ENCODE data around the gene TMEM168.
"Not testable (repeated sequence)": the region's sequence is repeated elsewhere in the genome, so short reads cannot be mapped to it uniquely, and the experiment has no call there.

TMEM168 gene

DNA sequence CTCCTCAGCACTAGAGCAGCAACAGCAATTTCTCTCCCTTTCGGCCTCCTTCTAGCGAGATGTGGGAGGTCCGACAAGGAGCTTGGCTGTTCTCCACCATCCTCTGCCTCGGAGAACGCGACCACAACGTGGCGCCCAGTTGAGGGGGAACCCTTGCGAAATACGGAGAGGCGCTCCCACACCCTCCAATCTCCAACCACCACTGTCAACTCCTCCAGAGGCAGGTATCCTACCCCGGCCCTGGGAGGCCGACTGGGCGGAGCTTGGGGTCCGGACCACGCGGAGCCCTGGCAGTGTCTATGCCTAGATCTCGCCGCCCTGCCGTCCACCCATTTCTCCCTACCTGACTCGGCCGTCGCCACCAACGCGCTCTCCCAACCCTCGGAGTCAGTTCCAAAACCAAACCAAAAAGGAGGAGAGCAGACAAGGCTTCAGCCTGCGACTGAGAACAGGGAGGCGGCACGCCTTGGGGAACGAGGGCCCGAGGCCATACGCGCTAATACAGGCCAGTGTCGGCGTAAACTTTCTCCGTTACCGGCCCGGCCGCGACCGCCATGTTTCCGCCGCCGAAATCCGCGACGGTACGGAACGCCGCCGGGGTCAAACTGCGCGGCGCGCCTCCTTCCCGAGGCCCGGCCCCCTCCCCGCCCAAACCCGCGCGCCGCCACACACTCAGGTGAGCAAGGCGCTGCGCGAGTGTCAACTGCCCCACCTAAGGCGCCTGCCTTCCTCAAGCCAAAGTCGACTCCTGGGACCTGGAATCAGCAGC is at the start of gene TMEM168:
Gene TMEM168 (minus strand): TSS at position 577 of the 769 bp plus-strand sequence. CDS start 5,568 bp downstream, outside the sequence.
- DNase-seq (ENCODE audit: low read depth in 2 of 2), result peak; percentile 82 to 85

DNA sequence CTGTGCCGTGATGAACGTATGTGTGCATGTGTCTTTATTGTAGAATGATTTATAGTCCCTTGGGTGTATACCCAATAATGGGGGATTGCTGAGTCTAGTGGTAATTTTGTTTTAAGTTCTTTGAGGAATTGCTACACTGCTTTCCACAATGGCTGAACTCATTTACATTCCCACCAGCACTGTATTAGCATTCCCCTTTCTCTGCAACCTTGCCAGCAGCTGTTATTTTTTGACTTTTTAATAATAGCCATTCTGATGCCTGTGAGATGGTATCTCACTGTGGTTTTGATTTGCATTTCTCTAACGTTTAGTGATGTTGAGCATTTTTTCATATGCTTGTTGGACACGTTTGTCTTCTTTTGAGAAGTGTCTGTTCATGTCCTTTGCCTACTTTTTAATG is 45.7 kb upstream of the TMEM168 start:
- not testable (repeated sequence) for DNase-seq (ENCODE audit: low read depth in 2 of 2)

DNA sequence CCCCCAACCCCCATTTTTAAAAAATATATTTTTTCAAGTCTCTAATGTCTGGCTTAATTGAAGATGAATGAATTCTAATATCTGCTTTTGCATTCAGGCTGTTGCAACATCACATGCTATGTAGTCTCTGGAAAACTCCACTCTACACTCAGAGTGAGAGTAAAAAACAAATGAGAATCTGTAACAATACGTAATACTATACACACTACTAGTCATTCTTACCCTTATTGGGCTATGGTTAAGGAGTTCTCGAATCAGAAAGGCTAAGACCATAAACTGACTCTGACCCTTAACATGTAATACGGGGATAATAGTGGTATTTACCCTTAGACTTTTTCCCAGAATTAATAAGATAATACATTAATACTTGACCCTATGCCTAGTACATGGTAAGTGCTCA is 42.9 kb upstream of the TMEM168 start:
- no peak for DNase-seq (ENCODE audit: low read depth in 2 of 2)

- no peak for DNase-seq (ENCODE audit: low read depth in 2 of 2)
These were observed 40.6 kb upstream of the TMEM168 start for GRCh38 chr7:112830769-112831168.

DNA sequence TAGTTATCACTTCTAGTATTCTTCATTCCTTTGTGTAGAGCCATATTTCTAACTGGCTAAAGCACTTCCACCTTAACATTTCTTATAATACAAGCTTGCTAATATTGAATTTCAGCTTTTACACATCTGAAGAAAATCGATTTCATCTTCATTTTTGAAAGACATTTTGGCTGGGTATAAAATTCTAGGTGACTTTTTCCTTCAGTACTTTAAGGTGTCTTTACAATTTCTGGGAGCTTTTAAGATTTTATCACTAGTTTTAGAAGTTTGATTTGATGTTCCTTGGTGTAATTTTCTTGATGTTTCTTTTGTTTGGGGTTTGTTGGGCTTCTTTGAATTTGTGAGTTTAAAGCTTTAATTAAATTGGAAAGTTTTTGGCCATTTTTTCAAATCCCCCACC is 38.5 kb upstream of the TMEM168 start:
- no peak for DNase-seq (ENCODE audit: low read depth in 2 of 2)

- DNase-seq (ENCODE audit: low read depth in 2 of 2), result no peak
These were observed 31.2 kb upstream of the TMEM168 start for GRCh38 chr7:112821345-112821744.

DNA sequence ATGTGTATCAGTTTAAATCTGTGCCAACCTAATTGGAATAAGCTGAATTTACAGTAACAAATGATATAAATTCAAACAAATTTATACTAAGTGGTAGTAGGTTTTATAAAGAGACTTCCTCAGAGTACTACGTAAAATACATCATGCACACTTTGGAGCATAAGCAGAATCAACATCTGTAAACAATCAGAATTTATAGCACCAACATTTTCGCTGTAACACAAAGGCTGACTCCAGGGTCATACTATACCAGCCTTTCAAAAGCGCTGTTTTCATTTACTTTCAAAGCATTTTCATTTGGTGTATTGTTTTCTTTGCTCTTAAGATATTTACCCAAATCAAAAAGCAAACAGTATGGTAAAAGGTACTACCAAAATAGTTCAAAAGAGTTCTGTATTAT is 29.3 kb upstream of the TMEM168 start:
- no peak for DNase-seq (ENCODE audit: low read depth in 2 of 2)

GRCh38 chr7:112806156-112806555 is 16.0 kb upstream of the TMEM168 start:
- no peak for DNase-seq (ENCODE audit: low read depth in 2 of 2)

- DNase-seq (ENCODE audit: low read depth in 2 of 2), result no peak
These were observed 12.2 kb upstream of the TMEM168 start for GRCh38 chr7:112802406-112802805.

GRCh38 chr7:112800486-112800885 is 10.3 kb upstream of the TMEM168 start:
- DNase-seq (ENCODE audit: low read depth in 2 of 2), result no peak

- no peak for DNase-seq (ENCODE audit: low read depth in 2 of 2)
These were observed 9.4 kb upstream of the TMEM168 start for GRCh38 chr7:112799448-112800120.

GRCh38 chr7:112798274-112799159 is 8.3 kb upstream of the TMEM168 start:
- DNase-seq (ENCODE audit: low read depth in 2 of 2), result no peak

DNA sequence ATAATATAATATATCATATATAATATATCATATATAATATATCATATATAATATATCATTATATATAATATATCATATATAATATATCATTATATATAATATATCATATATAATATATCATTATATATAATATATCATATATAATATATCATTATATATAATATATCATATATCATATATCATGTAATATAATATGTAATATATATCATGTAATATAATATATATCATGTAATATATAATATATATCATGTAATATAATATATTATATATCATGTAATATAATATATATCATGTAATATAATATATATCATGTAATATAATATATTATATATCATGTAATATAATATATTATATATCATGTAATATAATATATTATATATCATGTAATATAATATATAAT is 6.4 kb upstream of the TMEM168 start:
- not testable (repeated sequence) for DNase-seq (ENCODE audit: low read depth in 2 of 2)

- no peak for DNase-seq (ENCODE audit: low read depth in 2 of 2)
These were observed 2.2 kb upstream of the TMEM168 start for GRCh38 chr7:112792441-112792840.

- no peak for DNase-seq (ENCODE audit: low read depth in 2 of 2)
These were observed 1.4 kb upstream of the TMEM168 start for GRCh38 chr7:112791465-112792168.

- DNase-seq (ENCODE audit: low read depth in 2 of 2), result no peak
These were observed 402 bp upstream of the TMEM168 start for GRCh38 chr7:112790586-112791003.

- DNase-seq (ENCODE audit: low read depth in 2 of 2), result no peak
These were observed 758 bp downstream of the TMEM168 start for GRCh38 chr7:112789453-112789816.

DNA sequence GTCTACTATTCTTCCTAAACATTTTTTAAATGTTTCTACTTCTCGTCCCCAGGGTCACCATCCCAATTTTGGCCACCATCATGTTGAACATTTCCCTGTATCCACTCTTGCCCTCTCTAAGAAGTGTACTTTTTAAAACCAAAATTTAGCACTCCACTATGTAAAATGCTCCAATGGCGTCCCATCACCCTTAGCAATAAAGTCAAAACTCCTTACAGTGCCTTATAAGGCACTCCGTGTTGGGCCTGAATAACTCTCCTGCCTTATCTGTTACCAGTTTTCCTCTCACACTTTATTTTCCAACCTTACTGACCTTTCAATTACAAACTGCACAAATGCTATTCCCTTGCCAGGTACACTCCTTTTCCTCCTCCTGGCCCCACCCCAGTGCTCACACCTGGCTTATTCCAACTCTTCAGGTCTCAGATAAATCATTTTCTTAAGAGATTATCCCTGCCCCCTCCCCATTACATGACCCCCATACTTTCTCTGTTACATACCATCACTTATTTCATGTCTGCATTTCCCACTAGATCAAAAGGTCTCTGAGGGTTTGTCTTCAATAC is 1.3 kb downstream of the TMEM168 start:
- DNase-seq (ENCODE audit: low read depth in 2 of 2), result no peak

GRCh38 chr7:112784603-112785002 is 5.6 kb downstream of the TMEM168 start:
- no peak for DNase-seq (ENCODE audit: low read depth in 2 of 2)

DNA sequence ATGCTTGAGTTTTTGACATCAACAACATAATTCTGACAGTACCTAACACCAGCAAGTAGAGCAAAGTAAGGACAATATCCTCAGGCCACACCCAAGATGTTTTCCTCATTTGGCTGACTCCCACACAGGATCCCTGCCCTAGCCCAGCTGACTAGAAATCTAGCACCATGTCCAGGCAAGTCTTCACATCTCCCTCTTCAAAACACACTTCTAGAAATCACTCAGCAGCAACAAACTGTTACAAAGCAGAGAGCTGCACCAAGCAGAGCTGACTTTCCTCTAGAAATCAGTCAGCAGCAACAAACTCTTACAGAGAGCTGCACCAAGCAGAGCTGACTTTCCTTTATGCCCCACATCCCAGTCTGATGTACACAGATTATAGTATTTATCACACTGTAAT is 7.7 kb downstream of the TMEM168 start:
- DNase-seq (ENCODE audit: low read depth in 2 of 2), result no peak

- DNase-seq (ENCODE audit: low read depth in 2 of 2), result no peak
These were observed 8.6 kb downstream of the TMEM168 start for GRCh38 chr7:112781558-112781957.

All from activated CD4-positive, alpha-beta T cell treated with anti-CD3 and anti-CD28 coated beads for 24 hours (primary cell).